ENCODE measurements around the gene RAPGEF6.
A peak's percentile ranks its signal among the peaks of the same experiment; 100 is the strongest.

Gene RAPGEF6

GRCh38 chr5:131640043-131640856 lies 5.2 kb upstream of the RAPGEF6 start:
- no peak for TF ChIP-seq POLR2AphosphoS5 (IDR thresholded peaks at IDR 0.05; ENCODE audit: low read depth, low read length)
- TF ChIP-seq TAF1 (IDR thresholded peaks at IDR 0.05; ENCODE audit: borderline replicate concordance, low read depth, low read length): no peak
- TF ChIP-seq POLR2A (IDR thresholded peaks at IDR 0.05; ENCODE audit: low read depth, low read length): no peak
- FAIRE-seq: peak; percentile 46
- no peak for DNase-seq (ENCODE audit: insufficient read length)

- FAIRE-seq (no peak), DNase-seq (ENCODE audit: insufficient read length) (no peak)
- TF ChIP-seq TAF1 (IDR thresholded peaks at IDR 0.05; ENCODE audit: borderline replicate concordance, low read depth, low read length) (no peak), POLR2A (IDR thresholded peaks at IDR 0.05; ENCODE audit: low read depth, low read length) (no peak), POLR2AphosphoS5 (IDR thresholded peaks at IDR 0.05; ENCODE audit: low read depth, low read length) (no peak)
Measured at GRCh38 chr5:131639148-131639547, 4.1 kb upstream of the RAPGEF6 start.

- TF ChIP-seq POLR2A (IDR thresholded peaks at IDR 0.05; ENCODE audit: low read depth, low read length) (no peak), TAF1 (IDR thresholded peaks at IDR 0.05; ENCODE audit: borderline replicate concordance, low read depth, low read length) (no peak), POLR2AphosphoS5 (IDR thresholded peaks at IDR 0.05; ENCODE audit: low read depth, low read length) (no peak)
- DNase-seq (ENCODE audit: insufficient read length): no peak
- FAIRE-seq: peak; percentile 24
Measured at GRCh38 chr5:131637694-131638093, 2.7 kb upstream of the RAPGEF6 start.

- FAIRE-seq (no peak), DNase-seq (ENCODE audit: insufficient read length) (no peak)
- peak; percentile 63 for TF ChIP-seq POLR2AphosphoS5 (IDR thresholded peaks at IDR 0.05; ENCODE audit: low read depth, low read length)
- no peak; the same call in 1 of the 2 replicates for TF ChIP-seq TAF1 (IDR thresholded peaks at IDR 0.05; ENCODE audit: borderline replicate concordance, low read depth, low read length)
- peak; percentile 33; the same call in 1 of the 2 replicates for TF ChIP-seq POLR2A (IDR thresholded peaks at IDR 0.05; ENCODE audit: low read depth, low read length)
Measured at GRCh38 chr5:131635684-131636572, 899 bp upstream of the RAPGEF6 start.

GRCh38 chr5:131634666-131634995 lies 398 bp downstream of the RAPGEF6 start:
- FAIRE-seq (no peak), DNase-seq (ENCODE audit: insufficient read length) (no peak)
- TF ChIP-seq POLR2AphosphoS5 (IDR thresholded peaks at IDR 0.05; ENCODE audit: low read depth, low read length): no peak
- no peak for TF ChIP-seq POLR2A (IDR thresholded peaks at IDR 0.05; ENCODE audit: low read depth, low read length)
- no peak for TF ChIP-seq TAF1 (IDR thresholded peaks at IDR 0.05; ENCODE audit: borderline replicate concordance, low read depth, low read length)

GRCh38 chr5:131634238-131634637 lies 791 bp downstream of the RAPGEF6 start:
- DNase-seq (ENCODE audit: insufficient read length) (no peak), FAIRE-seq (no peak)
- TF ChIP-seq TAF1 (IDR thresholded peaks at IDR 0.05; ENCODE audit: borderline replicate concordance, low read depth, low read length) (no peak), POLR2AphosphoS5 (IDR thresholded peaks at IDR 0.05; ENCODE audit: low read depth, low read length) (no peak), POLR2A (IDR thresholded peaks at IDR 0.05; ENCODE audit: low read depth, low read length) (no peak)

GRCh38 chr5:131633830-131634229 lies 1.2 kb downstream of the RAPGEF6 start:
- DNase-seq (ENCODE audit: insufficient read length): no peak
- TF ChIP-seq POLR2AphosphoS5 (IDR thresholded peaks at IDR 0.05; ENCODE audit: low read depth, low read length) (no peak), POLR2A (IDR thresholded peaks at IDR 0.05; ENCODE audit: low read depth, low read length) (no peak), TAF1 (IDR thresholded peaks at IDR 0.05; ENCODE audit: borderline replicate concordance, low read depth, low read length) (no peak)
- no peak for FAIRE-seq

GRCh38 chr5:131630963-131631350 lies 4.1 kb downstream of the RAPGEF6 start:
- FAIRE-seq (no peak), DNase-seq (ENCODE audit: insufficient read length) (no peak)
- TF ChIP-seq POLR2A (IDR thresholded peaks at IDR 0.05; ENCODE audit: low read depth, low read length) (no peak), POLR2AphosphoS5 (IDR thresholded peaks at IDR 0.05; ENCODE audit: low read depth, low read length) (no peak), TAF1 (IDR thresholded peaks at IDR 0.05; ENCODE audit: borderline replicate concordance, low read depth, low read length) (no peak)

- no peak for DNase-seq (ENCODE audit: insufficient read length)
- FAIRE-seq: no peak
- no peak for TF ChIP-seq POLR2AphosphoS5 (IDR thresholded peaks at IDR 0.05; ENCODE audit: low read depth, low read length)
- no peak for TF ChIP-seq TAF1 (IDR thresholded peaks at IDR 0.05; ENCODE audit: borderline replicate concordance, low read depth, low read length)
- no peak for TF ChIP-seq POLR2A (IDR thresholded peaks at IDR 0.05; ENCODE audit: low read depth, low read length)
Measured at GRCh38 chr5:131630208-131630962, 4.6 kb downstream of the RAPGEF6 start.

GRCh38 chr5:131628990-131629389 lies 6.0 kb downstream of the RAPGEF6 start:
- DNase-seq (ENCODE audit: insufficient read length): no peak
- TF ChIP-seq POLR2A (IDR thresholded peaks at IDR 0.05; ENCODE audit: low read depth, low read length) (no peak), TAF1 (IDR thresholded peaks at IDR 0.05; ENCODE audit: borderline replicate concordance, low read depth, low read length) (no peak), POLR2AphosphoS5 (IDR thresholded peaks at IDR 0.05; ENCODE audit: low read depth, low read length) (no peak)
- no peak for FAIRE-seq

All from GM12892 (cell line).